NCI-H82 (cell line): Measurements from ENCODE around the gene TMEM117.
"Not testable (repeated sequence)": the region's sequence is repeated elsewhere in the genome, so short reads cannot be mapped to it uniquely, and the experiment has no call there.

ENCODE experiments used
- DNase-seq: peaks from one replicate; lab custom pipeline; 2025; lab: John Stamatoyannopoulos, UW

TMEM117 gene

GRCh38 chr12:43841253-43841652, 5.4 kb downstream of the TMEM117 start:
- no peak for DNase-seq

DNA sequence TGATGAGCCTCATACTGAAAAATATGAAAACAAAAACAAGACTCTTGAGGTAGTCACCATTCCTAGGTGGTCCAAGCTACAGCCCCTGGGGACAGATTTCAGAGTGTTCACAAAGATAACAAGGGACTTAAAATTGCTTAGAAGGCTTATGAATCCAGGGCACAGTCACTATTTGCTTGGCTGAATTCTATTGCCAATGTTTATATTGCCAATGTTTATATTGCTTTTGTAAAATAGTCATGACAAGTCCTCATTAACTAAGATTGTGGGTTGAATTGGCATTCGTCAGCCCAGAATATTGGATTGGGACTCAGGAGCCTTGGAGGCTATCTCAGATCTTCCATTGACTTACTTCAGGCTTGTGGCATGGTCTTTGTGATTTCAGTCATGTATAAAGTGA, 6.4 kb downstream of the TMEM117 start:
- DNase-seq: no peak

DNA sequence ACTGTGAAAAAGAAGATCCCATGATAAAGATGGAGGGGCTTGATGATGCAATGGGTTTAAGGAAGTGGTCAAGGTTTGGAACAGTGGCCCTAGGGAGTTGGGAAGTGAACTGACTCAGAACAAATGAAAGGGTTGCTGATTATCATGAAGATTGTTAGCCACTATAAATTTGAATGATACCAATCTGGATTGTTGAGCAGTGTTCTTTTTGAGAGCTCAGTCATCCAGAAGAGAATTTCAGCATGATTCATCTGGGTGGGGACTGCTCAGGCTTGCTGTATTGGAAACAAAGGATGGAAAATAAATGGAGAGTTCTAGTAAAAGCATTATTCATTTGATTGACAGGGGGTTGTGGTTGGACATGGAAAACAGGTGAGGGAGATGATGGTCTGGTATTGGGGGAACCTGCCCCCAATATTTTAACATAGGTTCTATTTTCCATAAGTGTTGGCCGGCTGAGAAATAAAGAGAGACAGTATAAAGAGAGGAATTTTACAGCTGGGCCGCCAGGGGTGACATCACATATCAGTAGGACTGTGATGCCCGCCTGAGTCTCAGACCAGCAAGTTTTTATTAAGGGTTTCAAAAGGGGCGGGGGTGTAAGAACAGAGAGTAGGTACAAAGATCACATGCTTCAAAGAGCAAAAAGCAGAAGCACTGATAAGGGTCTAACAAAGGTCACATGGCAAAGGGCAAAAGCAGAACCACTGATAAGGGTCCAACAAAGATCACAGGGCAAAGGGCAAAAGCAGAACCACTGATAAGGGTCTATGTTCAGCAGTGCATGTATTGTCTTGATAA, 11.7 kb downstream of the TMEM117 start:
- not testable (repeated sequence) for DNase-seq

DNA sequence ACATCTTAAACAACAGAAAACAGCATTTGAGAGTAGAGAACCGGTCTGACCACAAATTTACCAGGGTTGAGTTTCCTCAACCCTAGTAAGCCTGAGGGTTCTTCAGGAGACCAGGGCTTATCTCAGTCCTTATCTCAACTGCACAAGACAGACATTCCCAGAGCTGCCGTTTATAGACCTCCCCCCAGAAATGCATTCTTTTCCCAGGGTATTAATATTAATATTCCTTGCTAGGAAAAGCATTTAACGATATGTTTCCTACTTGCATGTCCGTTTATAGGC, 12.3 kb downstream of the TMEM117 start:
- no peak for DNase-seq

- DNase-seq: peak; percentile 40
Observed at GRCh38 chr12:43848786-43849185, 12.9 kb downstream of the TMEM117 start.

DNA sequence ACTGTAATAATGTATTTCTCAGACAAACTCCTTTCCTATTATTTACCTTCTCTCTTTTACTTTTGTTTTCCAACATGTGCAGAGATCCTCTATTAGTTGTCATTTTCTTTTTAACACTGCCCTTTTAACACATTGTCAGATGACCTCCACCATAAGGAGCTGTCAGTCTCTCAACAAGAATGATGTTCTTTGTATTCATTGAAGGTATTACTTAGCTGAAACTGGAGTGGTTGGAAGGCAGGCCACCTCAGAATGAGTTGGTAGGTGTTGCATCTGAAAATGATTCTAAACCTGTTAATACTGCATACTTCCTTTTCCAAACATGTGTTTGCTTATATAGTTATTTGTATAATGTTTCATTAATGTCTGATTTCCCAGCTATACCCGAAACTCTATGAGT, 16.9 kb downstream of the TMEM117 start:
- no peak for DNase-seq

DNA sequence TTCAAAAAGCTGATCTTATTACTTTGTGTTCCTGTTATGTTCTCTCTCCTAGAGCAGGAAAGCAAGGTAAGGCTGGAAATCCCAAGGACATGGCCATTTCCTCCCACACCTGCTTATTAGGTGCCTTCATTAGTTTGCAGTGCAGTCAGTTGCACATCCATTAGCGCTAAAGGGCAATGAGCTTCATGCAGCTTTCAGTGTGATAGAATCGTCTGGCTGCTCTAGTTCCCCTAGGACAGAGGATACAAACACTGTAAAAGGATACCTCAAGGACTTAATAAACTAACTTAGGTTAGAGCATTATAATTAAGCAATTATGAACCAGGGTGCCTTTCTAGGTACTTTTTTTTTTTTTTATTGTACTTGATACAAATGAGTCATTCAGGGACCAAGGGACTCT, 21.1 kb downstream of the TMEM117 start:
- DNase-seq: no peak

DNA sequence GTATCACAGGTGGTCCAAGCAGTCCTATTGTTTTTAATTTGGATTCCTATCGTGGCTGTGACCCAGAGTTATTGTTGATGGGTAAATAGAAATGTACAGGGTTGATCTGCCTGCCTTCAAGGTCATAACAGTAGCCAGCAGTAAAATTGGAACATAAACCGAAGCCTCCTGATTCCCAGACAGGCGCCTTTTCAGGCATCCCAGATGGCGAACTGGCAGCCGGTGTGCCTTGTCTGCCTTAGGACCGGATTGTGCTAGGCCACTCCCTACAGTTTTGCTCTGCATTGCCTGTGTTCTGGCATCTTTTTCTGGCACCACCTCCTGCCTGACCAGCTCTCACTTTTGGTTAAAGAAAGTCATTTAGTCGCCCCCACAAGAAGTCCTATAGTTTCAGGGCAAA, 22.2 kb downstream of the TMEM117 start:
- DNase-seq: no peak

DNA sequence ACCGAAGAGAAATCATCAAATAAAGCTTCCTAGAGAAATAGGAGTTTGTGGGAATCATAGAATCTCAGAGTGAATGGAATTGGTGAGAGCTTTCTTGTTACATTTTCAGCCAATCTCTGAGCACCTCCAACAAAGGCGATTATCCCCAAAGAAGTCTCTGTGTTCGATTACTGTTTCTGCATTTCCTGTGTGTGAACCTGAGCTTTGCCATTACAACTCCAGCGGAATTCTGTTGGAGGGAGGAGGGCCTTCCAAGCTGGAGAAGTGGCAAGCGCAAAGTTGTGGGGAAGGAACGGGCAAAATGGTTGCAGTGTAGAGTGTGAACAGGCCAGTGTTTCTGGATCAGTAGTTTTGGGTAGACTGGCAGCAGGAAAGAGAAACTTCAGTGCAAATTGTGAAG, 23.1 kb downstream of the TMEM117 start:
- no peak for DNase-seq

DNA sequence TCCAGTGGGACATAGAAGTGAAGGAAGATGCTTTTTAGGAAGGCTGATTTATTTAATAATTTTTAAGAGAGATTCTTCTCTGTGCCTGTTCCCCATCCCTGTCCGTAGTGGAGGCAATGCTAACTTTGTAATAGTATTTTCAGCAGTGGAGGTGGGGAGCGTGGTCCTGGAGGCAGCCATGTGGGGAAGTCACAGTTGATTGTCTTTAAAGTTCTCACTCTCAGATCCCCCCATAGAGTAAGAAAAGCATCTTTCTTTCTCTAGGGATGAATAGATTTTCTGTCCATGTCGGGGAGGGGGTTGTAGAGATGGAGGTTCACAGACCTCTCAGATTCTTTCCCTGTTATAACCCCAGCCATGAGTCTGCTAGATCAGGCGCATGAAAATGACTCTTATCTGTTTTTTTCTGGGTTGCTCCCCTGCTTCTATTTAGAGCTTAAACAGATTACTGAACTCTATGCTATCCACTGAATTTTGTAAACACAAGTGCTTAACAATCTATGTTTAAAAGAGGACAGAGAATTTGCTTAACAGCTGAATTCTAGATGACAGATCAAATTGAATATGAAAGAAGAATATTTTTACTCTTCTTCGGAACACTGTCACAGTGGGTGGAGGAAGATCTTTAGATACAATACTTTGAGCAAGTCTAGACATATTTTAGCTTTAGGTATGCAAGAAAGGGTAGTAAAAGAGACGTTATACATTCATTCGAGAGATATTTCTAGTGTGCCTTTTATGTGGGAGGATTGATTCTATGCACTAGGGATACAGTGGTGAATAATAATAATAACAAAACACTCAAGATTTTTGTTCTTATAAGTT, 25.3 kb downstream of the TMEM117 start:
- no peak for DNase-seq

GRCh38 chr12:43861840-43862150, 25.9 kb downstream of the TMEM117 start:
- no peak for DNase-seq

DNA sequence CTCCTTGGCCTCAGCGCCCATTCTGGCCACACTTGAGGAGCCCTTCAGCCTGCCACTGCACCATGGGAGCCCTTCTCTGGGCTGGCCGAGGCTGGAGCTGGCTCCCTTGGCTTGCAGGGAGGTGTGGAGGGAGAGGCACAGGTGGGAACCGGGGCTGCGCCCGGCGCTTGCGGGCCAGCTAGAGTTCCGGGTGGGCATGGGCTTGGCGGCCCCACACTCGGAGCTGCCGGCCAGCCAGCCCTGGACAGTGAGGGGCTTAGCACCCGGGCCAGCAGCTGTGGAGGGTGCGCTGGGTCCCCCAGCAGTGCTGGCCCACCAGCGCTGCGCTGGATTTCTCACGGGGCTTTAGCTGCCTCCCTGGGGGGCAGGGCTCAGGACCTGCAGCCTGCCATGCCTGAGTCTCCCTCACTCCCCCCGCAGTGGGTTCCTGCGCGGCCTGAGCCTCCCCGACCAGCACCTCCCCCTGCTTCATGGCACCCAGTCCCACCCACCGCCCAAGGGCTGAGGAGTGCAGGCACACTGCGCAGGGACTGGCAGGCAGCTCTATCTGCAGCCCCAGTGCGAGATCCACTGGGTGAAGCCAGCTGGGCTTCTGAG, 28.0 kb downstream of the TMEM117 start:
- DNase-seq: no peak

DNA sequence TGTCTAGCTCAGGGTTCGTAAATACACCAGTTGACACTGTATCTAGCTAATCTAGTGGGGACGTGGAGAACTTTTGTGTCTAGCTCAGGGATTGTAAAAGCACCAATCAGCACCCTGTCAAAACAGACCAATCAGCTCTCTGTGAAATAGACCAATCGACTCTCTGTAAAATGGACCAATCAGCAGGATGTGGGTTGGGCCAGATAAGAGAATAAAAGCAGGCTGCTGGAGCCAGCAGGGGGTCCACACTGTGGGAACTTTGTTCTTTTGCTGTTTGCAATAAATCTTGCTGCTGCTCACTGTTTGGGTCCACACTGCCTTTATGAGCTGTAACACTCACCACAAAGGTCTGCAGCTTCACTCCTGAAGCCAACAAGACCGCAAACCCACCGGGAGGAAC, 28.7 kb downstream of the TMEM117 start:
- not testable (repeated sequence) for DNase-seq

DNA sequence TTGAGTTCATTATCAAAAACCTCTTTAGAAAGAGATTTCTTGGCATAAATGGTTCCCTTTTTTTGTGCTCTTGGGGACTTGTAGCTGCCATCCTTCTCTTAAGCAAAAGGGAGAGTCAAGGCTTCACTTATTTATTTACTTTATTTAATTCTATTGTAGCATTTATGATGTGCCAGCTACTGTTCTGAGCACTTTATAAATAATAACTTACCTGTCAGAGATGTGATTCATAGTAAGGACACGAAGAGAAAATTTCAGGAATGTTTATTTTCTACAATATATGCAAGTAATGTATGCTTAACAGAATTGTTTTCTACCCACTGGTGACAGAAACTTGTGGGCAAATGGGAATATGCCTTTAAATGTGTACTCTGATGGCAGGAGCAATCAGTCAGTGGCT, 33.3 kb downstream of the TMEM117 start:
- DNase-seq: no peak

- DNase-seq: peak; percentile 3
Observed at GRCh38 chr12:43869765-43870164, 33.9 kb downstream of the TMEM117 start.

- not testable (repeated sequence) for DNase-seq
Observed at GRCh38 chr12:43871258-43871657, 35.4 kb downstream of the TMEM117 start.

GRCh38 chr12:43872396-43872795, 36.5 kb downstream of the TMEM117 start:
- no peak for DNase-seq

DNA sequence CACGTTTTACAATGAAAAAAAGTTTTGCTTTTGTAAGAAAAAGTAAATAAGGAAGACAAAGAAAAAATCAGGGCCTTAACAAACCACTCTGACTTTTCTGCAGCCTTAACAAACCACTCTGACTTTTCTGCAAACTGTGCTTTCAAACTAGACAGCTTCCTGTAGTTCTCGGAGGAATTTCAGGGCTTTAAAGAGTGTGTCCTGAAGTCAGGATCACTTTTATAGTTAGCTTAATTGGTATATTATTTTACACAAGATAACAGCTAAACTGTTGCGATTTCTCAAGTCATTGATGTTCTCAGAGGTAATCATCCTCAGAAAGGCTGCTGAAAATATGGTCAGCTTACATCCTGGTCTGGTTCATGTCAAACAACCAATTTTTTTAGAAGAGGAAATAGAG, 42.2 kb downstream of the TMEM117 start:
- no peak for DNase-seq

GRCh38 chr12:43880547-43880946, 44.7 kb downstream of the TMEM117 start:
- DNase-seq: no peak

DNA sequence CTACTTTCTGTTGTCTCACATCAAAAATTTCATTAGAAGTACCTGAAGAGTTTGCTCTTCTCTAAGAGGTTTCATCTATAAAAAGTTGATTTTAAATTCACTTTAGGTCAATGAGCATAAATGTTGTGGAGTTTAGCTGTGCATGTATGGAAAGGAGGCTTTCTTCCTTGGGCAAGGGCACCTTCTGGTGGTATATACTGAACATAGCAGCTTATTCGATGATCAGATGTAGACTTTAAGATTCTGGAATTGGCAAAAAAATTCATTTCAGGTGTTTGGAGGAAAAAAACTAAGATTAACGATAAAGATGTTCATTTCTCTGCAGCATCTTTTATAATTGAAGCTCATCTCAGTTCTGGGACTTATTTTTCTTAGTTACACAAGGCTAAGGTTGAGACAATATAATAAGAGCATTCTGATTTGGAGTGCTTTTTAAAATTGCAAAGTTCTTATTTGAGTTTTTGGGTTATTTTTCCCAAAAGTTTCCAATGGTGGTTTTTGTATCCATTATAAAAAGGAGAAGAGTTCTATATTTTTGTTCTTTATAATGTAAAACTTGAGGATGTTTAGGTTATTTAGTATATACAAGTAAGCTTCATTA, 46.8 kb downstream of the TMEM117 start:
- DNase-seq: peak; percentile 75

GRCh38 chr12:43883311-43883710, 47.4 kb downstream of the TMEM117 start:
- DNase-seq: no peak

- no peak for DNase-seq
Observed at GRCh38 chr12:43883748-43884147, 47.9 kb downstream of the TMEM117 start.
